A549 (cell line): ENCODE results near the gene HDHD3.

Source experiments
- POLR2A ChIP-seq: IDR thresholded peaks from 2 replicates; pipeline ENCODE4 v1.6.1; 2012; ENCODE audit warnings: mild to moderate bottlenecking, low read length
- TF ChIP-seq, protein P1 (sequence below): fragments of >200 bp; sonication (Bioruptor Twin); formaldehyde crosslinking; IDR thresholded peaks from 3 replicates; pipeline ENCODE4 v1.5.1; 2016

- TF ChIP-seq POLR2A: no peak
- TF ChIP-seq, protein P1, sequence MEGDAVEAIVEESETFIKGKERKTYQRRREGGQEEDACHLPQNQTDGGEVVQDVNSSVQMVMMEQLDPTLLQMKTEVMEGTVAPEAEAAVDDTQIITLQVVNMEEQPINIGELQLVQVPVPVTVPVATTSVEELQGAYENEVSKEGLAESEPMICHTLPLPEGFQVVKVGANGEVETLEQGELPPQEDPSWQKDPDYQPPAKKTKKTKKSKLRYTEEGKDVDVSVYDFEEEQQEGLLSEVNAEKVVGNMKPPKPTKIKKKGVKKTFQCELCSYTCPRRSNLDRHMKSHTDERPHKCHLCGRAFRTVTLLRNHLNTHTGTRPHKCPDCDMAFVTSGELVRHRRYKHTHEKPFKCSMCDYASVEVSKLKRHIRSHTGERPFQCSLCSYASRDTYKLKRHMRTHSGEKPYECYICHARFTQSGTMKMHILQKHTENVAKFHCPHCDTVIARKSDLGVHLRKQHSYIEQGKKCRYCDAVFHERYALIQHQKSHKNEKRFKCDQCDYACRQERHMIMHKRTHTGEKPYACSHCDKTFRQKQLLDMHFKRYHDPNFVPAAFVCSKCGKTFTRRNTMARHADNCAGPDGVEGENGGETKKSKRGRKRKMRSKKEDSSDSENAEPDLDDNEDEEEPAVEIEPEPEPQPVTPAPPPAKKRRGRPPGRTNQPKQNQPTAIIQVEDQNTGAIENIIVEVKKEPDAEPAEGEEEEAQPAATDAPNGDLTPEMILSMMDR: no peak
These were observed 27.2 kb downstream of the HDHD3 start, which contains the start of gene BSPRY for GRCh38 chr9:113349445-113350094.
